GM19351 (cell line): ENCODE measurements around the gene GRM5.

ENCODE experiments used
- ATAC-seq: cut with Tn5 transposase; IDR thresholded peaks from one replicate; pipeline ENCODE4 v1.9.1; 2021; ENCODE audit warnings: mild to moderate bottlenecking, moderate library complexity; ENCODE audit not compliant: unreplicated experiment

The GRM5 gene

GRCh38 chr11:88454881-88455280 is 610.9 kb downstream of the GRM5 start:
- no peak for ATAC-seq
